GM21381 (cell line): Measurements from ENCODE around the gene TOP2A.

Experiments
- ATAC-seq: cut with Tn5 transposase; IDR thresholded peaks from one replicate; pipeline ENCODE4 v1.9.1; 2021; ENCODE audit warnings: mild to moderate bottlenecking, moderate library complexity; ENCODE audit not compliant: unreplicated experiment

Gene TOP2A

GRCh38 chr17:40453881-40454612, 36.4 kb upstream of the TOP2A start:
- no peak for ATAC-seq

DNA sequence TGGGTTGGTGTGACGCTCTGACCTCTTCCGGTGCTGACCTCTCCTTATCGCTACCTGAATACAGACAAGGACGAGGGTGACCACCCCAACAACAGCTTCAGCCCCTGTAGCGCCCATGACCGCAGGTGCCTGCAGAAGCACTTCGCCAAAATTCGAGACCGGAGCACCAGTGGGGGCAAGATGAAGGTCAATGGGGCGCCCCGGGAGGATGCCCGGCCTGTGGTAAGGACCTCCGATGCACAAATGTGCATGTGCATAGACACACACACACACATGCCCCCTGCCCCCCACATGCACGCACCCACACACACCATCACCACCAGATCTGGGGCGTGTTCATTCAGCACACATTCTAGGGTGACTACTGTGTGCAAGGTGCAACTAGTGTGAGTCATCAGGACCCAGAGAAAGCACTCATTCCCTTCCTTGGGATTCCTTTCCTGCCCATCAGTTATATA, 35.3 kb upstream of the TOP2A start:
- ATAC-seq = no peak

DNA sequence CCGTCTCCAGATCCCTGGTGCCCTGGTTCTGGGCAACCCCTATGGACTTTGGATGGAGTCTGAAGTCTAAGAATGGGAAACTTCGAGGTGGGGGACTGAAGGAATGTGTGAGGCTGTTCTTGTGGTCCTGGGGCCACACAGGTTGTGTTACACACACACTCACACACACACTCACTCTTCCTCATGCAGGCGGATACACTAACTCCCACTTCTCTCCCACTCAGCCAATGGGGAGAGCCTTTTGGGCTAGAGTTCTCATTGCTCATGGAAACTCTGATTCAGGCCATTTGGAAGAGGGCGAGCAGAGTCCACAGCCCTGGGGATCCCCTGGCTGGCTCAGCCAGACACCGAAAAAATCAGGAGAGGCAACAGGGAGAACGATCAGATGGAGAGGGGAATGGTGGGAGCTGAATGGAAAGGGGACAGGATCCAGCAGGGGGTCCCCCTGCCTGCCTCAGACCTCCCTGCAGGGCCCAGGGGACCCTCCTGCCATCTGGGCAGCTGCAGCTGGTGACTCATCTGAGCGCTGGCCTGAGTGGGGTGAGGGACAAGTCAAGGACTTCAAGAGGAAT, 34.6 kb upstream of the TOP2A start:
- no peak for ATAC-seq

- no peak for ATAC-seq
These were observed 33.7 kb upstream of the TOP2A start for GRCh38 chr17:40451420-40451819.

GRCh38 chr17:40450175-40450574, 32.5 kb upstream of the TOP2A start:
- no peak for ATAC-seq

DNA sequence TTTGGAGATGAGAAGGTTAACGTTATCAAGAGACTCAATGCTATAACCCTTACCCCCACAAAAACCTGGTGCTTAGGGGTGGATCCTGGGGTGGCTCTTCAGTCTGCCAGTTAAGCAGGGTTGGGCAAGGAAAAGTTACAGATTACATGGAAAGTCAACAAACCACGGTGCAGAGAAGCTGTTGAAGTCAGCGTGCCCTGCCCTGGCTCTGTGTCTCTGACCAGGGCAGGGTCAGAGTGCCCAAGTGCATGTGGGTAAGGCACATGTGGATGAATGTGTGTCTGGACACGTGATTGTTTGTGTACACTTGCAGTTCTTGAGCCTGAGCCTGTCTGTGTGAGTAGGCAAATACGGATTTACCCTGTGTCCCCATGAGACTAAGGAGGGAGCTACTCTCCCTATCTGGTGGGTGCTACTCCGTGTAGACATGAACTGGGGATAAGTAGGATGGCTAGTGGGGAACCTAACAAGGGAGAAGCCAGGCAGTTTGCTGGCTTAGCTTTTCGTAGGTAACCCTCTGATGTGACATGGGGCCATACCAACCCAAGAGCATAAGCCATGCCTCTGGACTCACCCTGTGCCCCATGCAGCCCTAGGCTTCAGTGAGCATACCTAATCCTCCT, 31.1 kb upstream of the TOP2A start:
- ATAC-seq = no peak

DNA sequence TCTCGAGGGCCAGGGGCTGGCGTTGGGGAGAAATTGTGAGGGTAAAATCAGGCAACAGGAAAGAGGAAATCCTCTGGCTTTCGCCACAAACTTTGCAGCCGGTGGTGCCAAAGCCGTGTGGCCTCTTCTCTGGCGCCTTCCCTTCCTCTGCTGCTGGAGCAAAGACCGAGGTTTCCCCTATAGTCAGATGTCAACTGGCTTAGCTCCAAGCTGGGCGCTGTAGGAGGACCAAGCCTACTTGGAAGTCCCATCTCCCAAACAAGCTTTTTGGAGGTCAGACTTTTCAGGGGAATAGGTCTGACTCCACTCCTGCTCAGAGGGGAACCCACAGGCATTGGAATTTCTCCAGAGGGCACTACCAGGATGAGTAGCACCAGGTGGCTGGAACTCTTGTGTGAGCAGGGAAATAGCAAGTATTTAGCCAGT, 30.5 kb upstream of the TOP2A start:
- no peak for ATAC-seq

DNA sequence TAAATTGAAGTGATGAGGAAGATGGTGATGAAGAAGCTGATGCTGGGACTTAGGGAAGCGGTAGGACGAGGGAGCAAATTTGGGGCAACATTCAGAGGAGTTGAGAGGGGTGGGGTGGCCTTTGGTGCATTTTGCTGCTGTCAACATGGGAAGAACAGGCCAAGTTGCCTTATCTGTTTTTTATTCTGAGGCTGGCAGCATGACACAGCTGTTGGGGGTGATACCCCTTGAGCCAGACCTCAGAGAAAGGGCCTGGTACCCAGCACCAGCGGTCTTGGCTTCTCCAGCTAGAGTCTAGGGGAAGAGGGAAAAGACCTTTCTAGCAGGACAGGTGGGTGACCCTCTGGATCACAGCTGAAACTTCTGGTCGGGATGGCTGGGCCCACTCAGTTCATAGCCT, 30.1 kb upstream of the TOP2A start:
- ATAC-seq = no peak

DNA sequence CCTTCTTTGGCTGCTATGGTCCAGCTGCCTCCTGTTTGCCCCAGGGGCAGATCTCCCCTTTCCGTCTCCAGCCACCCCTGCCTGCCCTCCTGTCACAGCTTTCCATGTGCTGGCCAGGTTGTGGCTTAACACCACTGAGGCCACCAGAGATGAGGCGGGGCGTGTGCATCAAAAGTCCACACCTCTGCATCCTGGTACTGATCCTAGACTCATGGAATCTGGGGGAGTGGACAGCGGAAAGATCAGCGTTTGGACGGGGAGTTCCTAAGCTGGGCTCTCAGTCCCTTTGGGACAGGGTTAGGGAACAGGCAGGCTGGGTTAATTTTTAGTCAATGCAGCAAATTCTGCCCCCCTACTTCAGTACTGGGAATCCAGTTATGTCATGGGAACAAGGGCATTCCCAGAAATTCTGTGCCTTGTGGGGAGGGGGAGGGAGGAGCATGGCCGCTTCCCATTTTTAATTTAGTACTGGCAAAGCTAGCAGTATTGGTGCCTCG, 29.5 kb upstream of the TOP2A start:
- ATAC-seq = no peak

DNA sequence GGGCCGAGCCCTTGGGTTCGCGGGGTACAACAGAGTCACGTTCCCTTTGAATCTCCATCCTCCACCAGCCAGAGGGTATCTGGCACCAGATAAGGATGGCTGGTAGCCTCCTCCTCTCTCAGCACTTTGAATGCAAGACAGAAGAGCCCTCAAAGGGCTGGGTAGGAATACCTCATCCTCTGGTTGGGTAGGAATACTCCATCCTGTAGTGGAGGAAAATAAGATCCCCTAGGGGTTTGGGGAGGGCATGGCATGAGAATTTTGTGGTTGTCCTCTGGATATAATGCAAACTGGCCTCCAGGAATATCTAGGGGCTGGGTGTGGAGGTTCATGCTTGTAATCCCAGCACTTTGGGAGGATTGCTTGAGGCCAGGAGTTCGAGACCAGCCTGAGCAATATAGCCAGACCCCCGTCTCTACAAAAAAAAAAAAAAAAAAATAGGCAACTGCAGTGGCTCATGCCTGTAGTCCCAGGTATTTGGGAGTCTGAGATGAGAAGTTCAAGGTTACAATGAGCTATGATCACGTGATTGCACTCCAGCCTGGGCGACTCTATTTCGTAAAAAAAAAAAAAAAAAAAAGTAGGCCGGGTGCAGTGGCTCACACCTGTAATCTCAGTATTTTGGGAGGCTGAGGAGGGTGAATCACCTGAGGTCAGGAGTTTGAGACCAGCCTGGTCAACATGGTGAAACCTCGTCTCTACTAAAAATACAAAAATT, 28.2 kb upstream of the TOP2A start:
- no peak for ATAC-seq

- ATAC-seq = no peak
These were observed 26.5 kb upstream of the TOP2A start for GRCh38 chr17:40443988-40444899.

DNA sequence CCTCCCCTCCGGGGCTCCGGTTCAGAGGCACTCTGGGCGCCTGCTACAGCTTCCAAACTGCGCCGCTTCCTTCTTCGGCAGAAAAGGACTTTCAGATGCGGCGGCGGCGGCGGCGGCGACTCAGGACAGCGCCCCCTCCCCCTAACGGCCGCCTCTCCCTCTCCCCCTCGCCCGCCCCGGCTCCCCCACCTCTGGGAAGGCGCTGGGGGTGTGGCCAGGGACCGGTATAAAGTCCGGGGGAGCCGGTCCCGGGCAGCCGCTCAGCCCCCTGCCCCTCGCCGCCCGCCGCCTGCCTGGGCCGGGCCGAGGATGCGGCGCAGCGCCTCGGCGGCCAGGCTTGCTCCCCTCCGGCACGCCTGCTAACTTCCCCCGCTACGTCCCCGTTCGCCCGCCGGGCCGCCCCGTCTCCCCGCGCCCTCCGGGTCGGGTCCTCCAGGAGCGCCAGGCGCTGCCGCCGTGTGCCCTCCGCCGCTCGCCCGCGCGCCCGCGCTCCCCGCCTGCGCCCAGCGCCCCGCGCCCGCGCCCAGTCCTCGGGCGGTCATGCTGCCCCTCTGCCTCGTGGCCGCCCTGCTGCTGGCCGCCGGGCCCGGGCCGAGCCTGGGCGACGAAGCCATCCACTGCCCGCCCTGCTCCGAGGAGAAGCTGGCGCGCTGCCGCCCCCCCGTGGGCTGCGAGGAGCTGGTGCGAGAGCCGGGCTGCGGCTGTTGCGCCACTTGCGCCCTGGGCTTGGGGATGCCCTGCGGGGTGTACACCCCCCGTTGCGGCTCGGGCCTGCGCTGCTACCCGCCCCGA, 25.7 kb upstream of the TOP2A start, which contains the start of gene IGFBP4:
IGFBP4 (plus strand) TSS at position 255 of the 792 bp plus-strand sequence; CDS start at position 541, 286 bp downstream.
- no peak for ATAC-seq

- ATAC-seq = no peak
These were observed 24.9 kb upstream of the TOP2A start for GRCh38 chr17:40442392-40443195.

DNA sequence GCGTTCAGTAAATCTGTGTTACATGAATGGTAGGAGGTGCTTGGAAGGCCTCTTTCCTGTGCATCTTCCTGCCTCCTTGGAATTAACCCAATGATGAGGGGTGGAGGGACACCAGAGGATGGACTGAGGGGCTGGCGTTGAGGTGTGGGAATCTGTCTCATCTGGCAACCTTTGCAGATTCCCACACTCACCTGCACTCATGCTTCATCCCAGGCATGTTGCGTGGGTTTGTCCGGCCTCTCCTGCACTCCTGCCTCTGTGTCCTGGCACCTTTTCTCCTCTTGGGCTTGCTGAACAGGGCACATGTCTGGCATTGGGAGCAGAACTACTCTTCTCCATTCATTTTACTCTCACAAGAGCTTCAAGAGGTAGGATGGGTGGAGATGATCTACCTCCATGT, 22.5 kb upstream of the TOP2A start:
- ATAC-seq = no peak

- no peak for ATAC-seq
These were observed 19.5 kb upstream of the TOP2A start for GRCh38 chr17:40437095-40437732.

DNA sequence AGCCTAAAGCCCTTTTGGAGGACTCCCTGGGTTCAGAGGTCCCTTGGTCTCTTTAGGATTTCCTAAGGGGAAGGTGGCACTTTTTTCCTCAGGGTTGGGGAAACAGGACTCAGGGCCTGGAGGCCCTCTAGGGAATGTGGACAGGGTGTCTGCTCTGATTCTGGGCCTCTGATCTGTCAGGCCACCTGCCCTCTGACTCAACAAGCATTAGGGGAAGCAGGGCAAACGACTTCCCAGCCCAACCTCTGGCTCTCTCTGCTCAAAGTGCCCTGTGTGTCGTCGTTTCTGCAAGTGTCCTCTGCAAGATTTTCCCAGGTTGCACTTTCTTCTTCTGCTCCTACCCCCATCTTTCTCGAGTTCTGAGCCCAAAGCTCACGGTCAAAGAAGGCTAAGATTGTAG, 18.9 kb upstream of the TOP2A start:
- no peak for ATAC-seq

GRCh38 chr17:40433551-40434415, 16.1 kb upstream of the TOP2A start:
- no peak for ATAC-seq
